CD1c-positive myeloid dendritic cell (primary cell): ENCODE measurements around the gene ACVR1B.
A peak's percentile ranks its signal among the peaks of the same experiment; 100 is the strongest.

ENCODE experiments used
- DNase-seq: peaks from one replicate; pipeline ENCODE4 v3.0.0-alpha.2; 2016; ENCODE audit errors: extremely low spot score

Gene ACVR1B

GRCh38 chr12:51951199-51951842 is at the start of gene ACVR1B:
ACVR1B (plus strand) TSS chr12:51951699; CDS start chr12:51951744, 45 bp downstream.
- DNase-seq, result peak; percentile 96

- DNase-seq, result no peak
Observed at GRCh38 chr12:51901881-51902280, 49.6 kb upstream of the ACVR1B start.

- peak; percentile 55 for DNase-seq
Observed at GRCh38 chr12:51904951-51905470, 46.5 kb upstream of the ACVR1B start.

GRCh38 chr12:51905471-51906429 is 45.7 kb upstream of the ACVR1B start:
- DNase-seq, result peak; percentile 72

- no peak for DNase-seq
Observed at GRCh38 chr12:51906430-51907082, 44.9 kb upstream of the ACVR1B start.

DNA sequence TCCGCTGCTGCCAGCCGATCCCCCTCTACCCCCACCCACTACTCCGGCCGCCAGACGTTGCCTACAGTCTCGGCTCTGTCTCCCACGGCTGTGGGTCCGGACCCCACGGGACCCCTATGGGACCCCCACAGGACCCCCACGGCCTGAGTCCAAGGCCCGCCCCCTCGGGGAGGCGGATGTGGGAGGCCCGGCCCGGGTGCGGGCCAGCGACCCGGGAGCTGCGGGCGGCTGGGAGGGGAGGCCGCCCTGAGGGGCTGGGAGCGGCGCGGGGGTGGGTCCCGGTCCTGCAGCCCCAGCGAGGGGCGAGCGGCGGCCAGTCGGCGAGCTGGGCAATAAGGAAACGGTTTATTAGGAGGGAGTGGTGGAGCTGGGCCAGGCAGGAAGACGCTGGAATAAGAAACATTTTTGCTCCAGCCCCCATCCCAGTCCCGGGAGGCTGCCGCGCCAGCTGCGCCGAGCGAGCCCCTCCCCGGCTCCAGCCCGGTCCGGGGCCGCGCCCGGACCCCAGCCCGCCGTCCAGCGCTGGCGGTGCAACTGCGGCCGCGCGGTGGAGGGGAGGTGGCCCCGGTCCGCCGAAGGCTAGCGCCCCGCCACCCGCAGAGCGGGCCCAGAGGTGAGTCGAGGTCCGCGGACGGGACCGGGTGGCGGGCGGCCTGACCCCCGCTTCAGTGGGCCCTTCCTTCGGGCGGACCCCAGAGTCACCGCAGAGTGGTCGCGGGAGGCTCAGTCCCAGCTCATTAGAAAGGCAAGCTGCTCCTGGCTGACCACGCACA is 44.2 kb upstream of the ACVR1B start, which contains the start of gene ACVRL1:
TSS of gene ACVRL1 (plus strand) at position 422 of the 773 bp plus-strand sequence. CDS start 4,971 bp downstream, outside the sequence.
- DNase-seq, result no peak

- DNase-seq, result no peak
Observed at GRCh38 chr12:51907856-51908425, 43.6 kb upstream of the ACVR1B start.

- no peak for DNase-seq
Observed at GRCh38 chr12:51908876-51909592, 42.5 kb upstream of the ACVR1B start.

DNA sequence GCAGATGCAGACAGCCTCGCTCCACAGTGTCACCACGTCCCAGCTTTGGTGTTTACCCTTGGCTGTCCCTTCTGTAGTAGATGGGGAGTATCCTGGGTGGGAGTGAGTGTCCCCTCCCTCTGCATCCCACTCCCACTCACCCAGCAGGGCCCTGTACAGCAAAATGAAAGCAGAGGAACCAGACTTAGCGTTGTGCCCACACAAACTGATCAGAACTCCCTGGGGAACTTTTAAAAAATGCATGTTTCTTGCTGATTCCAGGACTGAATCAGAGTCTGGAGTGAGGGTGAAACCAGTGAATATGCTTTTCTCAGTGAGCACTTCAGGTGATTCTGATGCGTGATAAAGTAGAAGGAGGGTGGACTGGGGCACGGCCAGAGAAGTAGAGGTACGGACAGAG is 41.3 kb upstream of the ACVR1B start:
- DNase-seq, result no peak

DNA sequence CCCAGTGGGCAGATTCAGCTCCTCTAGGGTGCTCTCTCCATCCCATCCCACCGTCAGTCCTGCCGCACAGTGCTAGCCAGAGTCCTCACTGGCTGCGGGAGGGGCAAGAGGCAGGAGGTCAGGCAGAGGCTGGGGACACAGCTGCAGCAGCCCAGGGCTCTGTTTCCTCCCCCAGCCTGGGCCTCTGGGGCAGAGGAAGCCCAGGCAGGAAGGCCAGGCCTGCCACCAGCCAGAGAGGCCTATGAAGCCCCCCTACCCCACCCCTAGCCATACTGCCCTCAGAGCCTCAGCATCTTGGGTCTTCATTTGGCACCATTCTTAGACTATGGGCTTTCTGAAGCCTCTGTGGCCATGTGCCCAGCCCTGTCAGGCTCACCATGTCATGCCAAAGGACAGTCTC is 40.8 kb upstream of the ACVR1B start:
- no peak for DNase-seq

GRCh38 chr12:51911307-51911706 is 40.2 kb upstream of the ACVR1B start:
- peak; percentile 86 for DNase-seq

DNA sequence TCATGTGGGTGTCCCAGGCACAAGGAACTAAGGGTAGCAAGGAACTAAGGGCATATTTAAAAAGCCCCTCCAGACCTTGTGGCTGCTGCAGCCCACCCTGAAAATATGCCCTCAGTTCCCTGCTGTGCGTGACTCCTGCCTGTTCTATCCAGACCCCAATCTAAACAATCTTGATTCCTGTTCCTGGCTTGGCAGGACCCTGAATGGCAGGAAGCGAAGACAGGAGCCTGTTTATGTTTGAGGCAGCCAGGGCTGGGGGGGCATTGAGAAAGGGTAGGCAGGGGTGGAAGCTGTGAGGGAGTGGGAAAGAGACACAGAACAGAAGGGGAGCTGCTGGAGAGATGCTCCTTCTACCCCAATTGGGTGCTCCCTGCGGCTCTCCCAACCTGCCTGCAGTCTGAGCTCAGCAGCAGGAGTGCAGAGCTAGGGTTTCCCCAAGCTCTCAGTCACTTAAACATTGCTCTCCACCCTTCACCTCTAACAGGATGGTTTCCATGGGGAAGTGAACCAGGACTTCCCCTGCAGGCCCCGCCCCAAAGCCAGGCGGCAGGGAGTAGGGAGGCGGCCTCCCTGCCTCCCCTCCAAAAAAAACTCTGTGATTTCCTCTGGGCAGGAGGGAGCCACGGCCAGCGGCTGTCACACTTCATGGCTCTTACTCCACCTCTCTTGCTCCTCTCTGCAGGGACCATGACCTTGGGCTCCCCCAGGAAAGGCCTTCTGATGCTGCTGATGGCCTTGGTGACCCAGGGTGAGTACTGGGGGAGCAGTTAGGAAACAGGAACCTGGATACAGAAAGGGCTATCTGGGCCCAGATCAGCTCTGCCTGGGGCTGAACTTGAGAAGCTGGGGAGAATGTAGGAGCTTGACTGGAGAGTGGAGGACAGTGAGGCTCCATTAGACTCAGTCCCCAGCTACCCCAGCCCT is 39.4 kb upstream of the ACVR1B start:
- peak; percentile 88 for DNase-seq

GRCh38 chr12:51913071-51914033 is 38.1 kb upstream of the ACVR1B start:
- no peak for DNase-seq

GRCh38 chr12:51914034-51914923 is 37.2 kb upstream of the ACVR1B start:
- no peak for DNase-seq

DNA sequence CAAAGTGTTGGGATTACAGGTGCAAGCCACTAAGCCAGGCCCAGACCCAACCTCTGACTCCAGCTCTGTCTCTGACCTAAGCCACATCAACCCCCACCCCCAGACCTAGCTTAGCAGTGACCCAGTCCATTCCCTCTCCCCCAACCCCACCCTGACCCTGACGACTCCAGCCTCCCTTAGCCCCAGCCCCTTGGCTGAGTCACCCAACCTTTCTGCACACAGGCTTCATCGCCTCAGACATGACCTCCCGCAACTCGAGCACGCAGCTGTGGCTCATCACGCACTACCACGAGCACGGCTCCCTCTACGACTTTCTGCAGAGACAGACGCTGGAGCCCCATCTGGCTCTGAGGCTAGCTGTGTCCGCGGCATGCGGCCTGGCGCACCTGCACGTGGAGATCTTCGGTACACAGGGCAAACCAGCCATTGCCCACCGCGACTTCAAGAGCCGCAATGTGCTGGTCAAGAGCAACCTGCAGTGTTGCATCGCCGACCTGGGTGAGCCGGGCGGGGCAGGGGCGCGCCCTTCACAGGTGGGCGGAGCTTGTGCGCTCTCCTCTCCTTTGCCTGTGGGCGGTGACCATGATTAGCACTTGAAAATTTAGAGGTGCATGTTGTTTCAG is 36.4 kb upstream of the ACVR1B start:
- DNase-seq, result no peak

DNA sequence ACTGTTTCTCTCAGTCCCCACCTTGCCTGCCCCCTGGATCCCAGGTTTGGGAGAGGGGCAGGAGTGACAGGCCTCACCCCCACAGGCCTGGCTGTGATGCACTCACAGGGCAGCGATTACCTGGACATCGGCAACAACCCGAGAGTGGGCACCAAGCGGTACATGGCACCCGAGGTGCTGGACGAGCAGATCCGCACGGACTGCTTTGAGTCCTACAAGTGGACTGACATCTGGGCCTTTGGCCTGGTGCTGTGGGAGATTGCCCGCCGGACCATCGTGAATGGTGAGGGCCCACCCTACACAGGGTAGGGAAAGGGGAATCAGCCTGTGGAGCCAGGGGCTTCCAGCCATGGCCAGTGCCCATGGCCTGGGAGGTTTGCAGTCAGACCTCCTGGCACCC is 35.5 kb upstream of the ACVR1B start:
- DNase-seq, result no peak
